ENCODE results near the gene MYL6. TPM values are rescaled to one million over a fixed set of nuclear protein-coding genes. Genes with fewer than 3 reads are reported as not detected.

The MYL6 gene
- total RNA-seq: 1,000 to 10,000 TPM; 1,110 to 2,359 (median 1,915) TPM

GRCh38 chr12:56158029-56158925, at the start of gene MYL6:
Gene MYL6, plus strand, starts transcription at chr12:56158359. Its CDS starts 43 bp downstream, at chr12:56158402.
- Histone ChIP-seq H3K4me1 (peaks cover 24 to 36% of the 10 kb centered on the region in 2 donors), H3K4me3 (replicated peaks in 1 of 3) (peak within 1 kb of the TSS; percentile 67 to 96 (median 93)), H3K27ac (peak within 1 kb of the TSS; percentile 96 to 100 (median 99)), H3K27me3 (no peaks in the 10 kb centered on the region), H3K9me3 (no peaks in the 10 kb centered on the region), H3K36me3 (peaks cover 36 to 38% of the 10 kb centered on the region in 2 donors)
- WGBS, 2 donors: 1% methylated on average over 24 to 30 of the region's 30 CpGs
- DNase-seq: peak; percentile 97 to 98
- intact Hi-C loops (cut with DNase I): no loop called here
- peak; percentile 98 to 100 for TF ChIP-seq POLR2A (IDR thresholded peaks at IDR 0.05)
- TF ChIP-seq CTCF (IDR thresholded peaks at IDR 0.05): no peak

GRCh38 chr12:56110571-56110970, 47.6 kb upstream of the MYL6 start:
- WGBS, 2 donors: 89 to 90% methylated on average over 5 of the region's 5 CpGs
- Histone ChIP-seq H3K4me1 (peaks cover 0 to 6% of the 10 kb centered on the region in 2 donors), H3K27ac (no peak overlapping the region), H3K27me3 (no peaks in the 10 kb centered on the region), H3K36me3 (peaks cover 55 to 65% of the 10 kb centered on the region in 2 donors), H3K4me3 (replicated peaks in 1 of 3) (no peak overlapping the region), H3K9me3 (no peaks in the 10 kb centered on the region)
- TF ChIP-seq CTCF (IDR thresholded peaks at IDR 0.05) (no peak), POLR2A (IDR thresholded peaks at IDR 0.05) (no peak)
- intact Hi-C loops (cut with DNase I): no loop called here
- DNase-seq: no peak

GRCh38 chr12:56114084-56114483, 44.1 kb upstream of the MYL6 start:
- intact Hi-C loops (cut with DNase I): no loop called here

GRCh38 chr12:56115329-56115728, 42.8 kb upstream of the MYL6 start:
- Histone ChIP-seq H3K27ac (peak overlapping the region in 2 of 3 donors; percentile 88 to 93), H3K36me3 (peaks cover 20 to 32% of the 10 kb centered on the region in 2 donors), H3K4me3 (replicated peaks in 1 of 3) (peak overlapping the region in 1 of 3 donors; percentile 83), H3K9me3 (no peaks in the 10 kb centered on the region), H3K4me1 (peaks cover 14 to 18% of the 10 kb centered on the region in 2 donors), H3K27me3 (no peaks in the 10 kb centered on the region)
- DNase-seq: peak in 1 of 2 donors; percentile 9
- TF ChIP-seq POLR2A (IDR thresholded peaks at IDR 0.05) (no peak), CTCF (IDR thresholded peaks at IDR 0.05) (no peak)
- 47 to 53% methylated on average over 10 of the region's 10 CpGs for WGBS, 2 donors
- intact Hi-C loops (cut with DNase I): no loop called here

More at GRCh38 chr12:56114084-56114483, 44.1 kb upstream of the MYL6 start:
- no peak overlapping the region for H3K4me3 ChIP-seq (replicated peaks in 1 of 3)
- DNase-seq: no peak
- H3K9me3 ChIP-seq: no peaks in the 10 kb centered on the region
- H3K27ac ChIP-seq: no peak overlapping the region
- WGBS, 2 donors: 90 to 100% methylated on average over 1 of the region's 1 CpG
- TF ChIP-seq CTCF (IDR thresholded peaks at IDR 0.05): no peak
- no peak for TF ChIP-seq POLR2A (IDR thresholded peaks at IDR 0.05)
- H3K27me3 ChIP-seq: no peaks in the 10 kb centered on the region
- H3K36me3 ChIP-seq: peaks cover 32 to 44% of the 10 kb centered on the region in 2 donors
- H3K4me1 ChIP-seq: peaks cover 6% of the 10 kb centered on the region in 2 donors

Data from thyroid gland (tissue), 4 donors.